SK-N-SH treated with all-trans-retinoic acid at 6 μM for 48 hours (cell line): ENCODE data around the gene KRTAP5-4.

ENCODE experiments used
- ATAC-seq: fragments of 200-7000 bp; cut with Tn5 transposase; 3 replicates; pipeline ENCODE4 v1.9.1; 2020; ENCODE audit warnings: mild to moderate bottlenecking, moderate library complexity
- ARNTL ChIP-seq: fragments of 450-650 bp; formaldehyde crosslinking; IDR thresholded peaks from 2 replicates; pipeline ENCODE4 v1.5.0; 2020; ENCODE audit warnings: low read depth, mild to moderate bottlenecking, moderate library complexity, borderline replicate concordance
- BACH2 ChIP-seq: fragments of 250-450 bp; sonication (Bioruptor Pico); IDR thresholded peaks from 2 replicates; pipeline ENCODE4 v1.9.0; 2021; ENCODE audit warnings: mild to moderate bottlenecking, borderline replicate concordance
- CSDC2 ChIP-seq: fragments of 250-450 bp; sonication (Bioruptor Pico); IDR thresholded peaks from 2 replicates; pipeline ENCODE4 v1.5.0; 2020; ENCODE audit warnings: mild to moderate bottlenecking, moderate library complexity
- CSRNP3 ChIP-seq: fragments of 250-450 bp; sonication (Bioruptor Pico); IDR thresholded peaks from 2 replicates; pipeline ENCODE4 v1.5.1; 2021; ENCODE audit warnings: mild to moderate bottlenecking, moderate library complexity
- GLIS3 ChIP-seq: fragments of 250-450 bp; sonication (Bioruptor Pico); IDR thresholded peaks from 2 replicates; pipeline ENCODE4 v1.5.0; 2020; ENCODE audit warnings: mild to moderate bottlenecking, moderate library complexity
- ISL1 ChIP-seq: fragments of 250-450 bp; sonication (Bioruptor Pico); IDR thresholded peaks from 2 replicates; pipeline ENCODE4 v2.1.2; 2022; ENCODE audit warnings: mild to moderate bottlenecking, moderate library complexity
- OSR1 ChIP-seq: fragments of 250-450 bp; sonication (Bioruptor Pico); IDR thresholded peaks from 2 replicates; pipeline ENCODE4 v1.8.0; 2022; ENCODE audit warnings: moderate library complexity, mild to moderate bottlenecking, inconsistent platforms
- POU6F1 ChIP-seq: fragments of 250-450 bp; sonication (Bioruptor Pico); IDR thresholded peaks from 2 replicates; pipeline ENCODE4 v1.8.0; 2021; ENCODE audit warnings: low read depth, mild to moderate bottlenecking, moderate library complexity, borderline replicate concordance
- PPARA ChIP-seq: fragments of 250-450 bp; sonication (Bioruptor Pico); IDR thresholded peaks from 2 replicates; pipeline ENCODE4 v1.5.0; 2020; ENCODE audit warnings: mild to moderate bottlenecking, borderline replicate concordance
- RARB ChIP-seq: fragments of 250-450 bp; sonication (Bioruptor Pico); IDR thresholded peaks from 2 replicates; pipeline ENCODE4 v1.8.0; 2021; ENCODE audit warnings: mild to moderate bottlenecking, moderate library complexity
- SNAI2 ChIP-seq: fragments of 250-450 bp; sonication (Bioruptor Pico); IDR thresholded peaks from 2 replicates; pipeline ENCODE4 v1.5.0; 2020; ENCODE audit warnings: mild to moderate bottlenecking, moderate library complexity
- TCF4 ChIP-seq: fragments of 250-450 bp; sonication (Bioruptor Pico); IDR thresholded peaks from 2 replicates; pipeline ENCODE4 v1.8.0; 2021; ENCODE audit warnings: mild to moderate bottlenecking, moderate library complexity, borderline replicate concordance
- TOX ChIP-seq: fragments of 250-450 bp; sonication (Bioruptor Pico); IDR thresholded peaks from 2 replicates; pipeline ENCODE4 v1.8.0; 2021; ENCODE audit warnings: mild to moderate bottlenecking, moderate library complexity, borderline replicate concordance
- ZFP3 ChIP-seq: fragments of 250-450 bp; sonication (Bioruptor Pico); IDR thresholded peaks from 2 replicates; pipeline ENCODE4 v1.5.0; 2020; ENCODE audit warnings: mild to moderate bottlenecking, moderate library complexity
- ZFP30 ChIP-seq: fragments of 450-650 bp; formaldehyde crosslinking; IDR thresholded peaks from 2 replicates; pipeline ENCODE4 v1.5.0; 2022; ENCODE audit warnings: mild to moderate bottlenecking, moderate library complexity
- ZNF8 ChIP-seq: fragments of 450-650 bp; formaldehyde crosslinking; IDR thresholded peaks from 2 replicates; pipeline ENCODE4 v1.5.0; 2020; ENCODE audit warnings: mild to moderate bottlenecking, moderate library complexity
- TF ChIP-seq, protein P1 (sequence below): fragments of 250-450 bp; sonication (Bioruptor Pico); IDR thresholded peaks from 2 replicates; pipeline ENCODE4 v1.5.0; 2020; ENCODE audit warnings: mild to moderate bottlenecking, moderate library complexity

The KRTAP5-4 gene

GRCh38 chr11:1573077-1573902 lies 48.6 kb downstream of the KRTAP5-4 start:
- ATAC-seq = peak; percentile 17
- no peak for TF ChIP-seq ISL1
- TF ChIP-seq TOX (CRISPR knock-in tag) = no peak
- TF ChIP-seq POU6F1 (CRISPR knock-in tag) = no peak
- no peak for TF ChIP-seq CSDC2 (CRISPR knock-in tag)
- TF ChIP-seq GLIS3 (CRISPR knock-in tag) = no peak
- TF ChIP-seq ARNTL = no peak
- TF ChIP-seq CSRNP3 (CRISPR knock-in tag) = no peak

DNA sequence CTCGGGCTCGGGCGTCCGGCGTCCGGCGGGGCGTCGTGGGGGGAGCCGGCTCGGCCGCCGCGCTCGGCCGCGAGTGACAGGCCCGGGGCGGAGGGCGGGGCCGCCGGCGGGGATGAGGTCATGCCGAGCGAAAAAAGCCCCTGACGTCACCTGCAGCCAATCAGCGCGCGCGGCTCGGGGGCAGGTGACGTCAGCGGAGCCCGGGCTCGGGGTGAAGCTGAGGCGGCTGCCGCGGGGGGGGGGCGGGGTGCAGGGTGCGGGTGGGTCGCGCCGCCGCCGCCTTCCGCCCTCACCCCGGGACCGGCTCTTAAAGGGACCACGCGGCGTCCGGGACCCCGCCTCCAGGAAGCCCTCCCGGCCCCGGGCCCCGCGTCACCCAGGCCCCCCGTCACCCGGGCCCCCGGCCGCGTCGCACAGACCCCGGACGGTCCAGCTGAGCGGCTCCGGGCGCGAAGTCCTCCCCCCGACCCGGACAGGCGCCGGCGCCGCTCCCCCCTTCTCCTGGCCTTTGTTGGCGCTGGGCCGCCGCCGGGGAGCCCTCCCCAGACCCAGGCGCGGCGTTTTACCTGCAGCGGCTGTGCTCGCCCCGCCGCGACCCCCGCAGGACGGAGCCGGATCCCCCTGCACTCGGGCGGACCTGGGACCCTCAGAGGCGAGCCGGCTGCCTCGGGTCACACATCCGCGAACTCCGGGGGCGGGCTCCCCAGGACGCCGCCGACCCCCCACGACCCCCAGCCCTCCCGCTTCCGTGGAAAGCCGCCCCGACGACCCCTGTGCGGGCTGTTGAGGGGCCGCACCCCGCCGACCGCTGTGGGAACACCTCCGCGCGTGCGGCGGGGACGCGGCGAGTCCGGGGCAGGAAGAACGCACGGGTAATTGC lies 49.5 kb downstream of the KRTAP5-4 start, which contains the start of gene DUSP8:
Gene DUSP8 (minus strand): TSS at position 75 of the 880 bp plus-strand sequence. CDS start 6,445 bp downstream, outside the sequence.
- TF ChIP-seq ZFP3 (CRISPR knock-in tag) = peak; percentile 86
- no peak for TF ChIP-seq CSDC2 (CRISPR knock-in tag)
- TF ChIP-seq RARB (CRISPR knock-in tag) = no peak
- ATAC-seq = peak; percentile 36; the same call in 2 of the 3 replicates

DNA sequence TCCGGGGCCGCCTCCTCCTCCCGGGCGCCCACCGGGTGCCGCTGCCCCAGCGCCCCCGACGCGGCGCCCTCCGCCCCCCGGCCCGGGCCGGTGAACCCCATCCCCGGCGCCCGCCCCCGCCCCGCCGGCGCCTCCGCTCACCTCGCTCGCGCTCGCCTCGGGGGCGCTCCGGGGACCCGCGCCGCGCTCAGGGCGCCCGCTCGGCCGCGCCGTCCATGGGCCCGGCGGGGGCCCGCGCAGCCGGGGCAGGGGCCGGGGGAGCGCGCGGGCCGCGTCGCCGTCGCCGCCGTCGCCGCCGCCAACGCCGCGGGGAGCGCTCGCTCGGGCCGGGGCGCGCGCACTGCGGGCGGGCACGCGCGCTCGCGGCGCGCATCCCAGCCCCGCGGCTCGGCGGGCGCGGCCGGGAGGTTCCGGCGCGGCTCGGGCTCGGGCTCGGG lies 50.2 kb downstream of the KRTAP5-4 start:
- ATAC-seq = no peak

More for the DNA sequence above, 50.2 kb downstream of the KRTAP5-4 start:
- TF ChIP-seq ZFP30 (CRISPR knock-in tag) (no peak), PPARA (CRISPR knock-in tag) (no peak), TCF4 (CRISPR knock-in tag) (no peak), BACH2 (CRISPR knock-in tag) (no peak), OSR1 (no peak), ZNF8 (CRISPR knock-in tag) (no peak), ZFP3 (CRISPR knock-in tag) (no peak), SNAI2 (CRISPR knock-in tag) (no peak)
- TF ChIP-seq, protein P1, sequence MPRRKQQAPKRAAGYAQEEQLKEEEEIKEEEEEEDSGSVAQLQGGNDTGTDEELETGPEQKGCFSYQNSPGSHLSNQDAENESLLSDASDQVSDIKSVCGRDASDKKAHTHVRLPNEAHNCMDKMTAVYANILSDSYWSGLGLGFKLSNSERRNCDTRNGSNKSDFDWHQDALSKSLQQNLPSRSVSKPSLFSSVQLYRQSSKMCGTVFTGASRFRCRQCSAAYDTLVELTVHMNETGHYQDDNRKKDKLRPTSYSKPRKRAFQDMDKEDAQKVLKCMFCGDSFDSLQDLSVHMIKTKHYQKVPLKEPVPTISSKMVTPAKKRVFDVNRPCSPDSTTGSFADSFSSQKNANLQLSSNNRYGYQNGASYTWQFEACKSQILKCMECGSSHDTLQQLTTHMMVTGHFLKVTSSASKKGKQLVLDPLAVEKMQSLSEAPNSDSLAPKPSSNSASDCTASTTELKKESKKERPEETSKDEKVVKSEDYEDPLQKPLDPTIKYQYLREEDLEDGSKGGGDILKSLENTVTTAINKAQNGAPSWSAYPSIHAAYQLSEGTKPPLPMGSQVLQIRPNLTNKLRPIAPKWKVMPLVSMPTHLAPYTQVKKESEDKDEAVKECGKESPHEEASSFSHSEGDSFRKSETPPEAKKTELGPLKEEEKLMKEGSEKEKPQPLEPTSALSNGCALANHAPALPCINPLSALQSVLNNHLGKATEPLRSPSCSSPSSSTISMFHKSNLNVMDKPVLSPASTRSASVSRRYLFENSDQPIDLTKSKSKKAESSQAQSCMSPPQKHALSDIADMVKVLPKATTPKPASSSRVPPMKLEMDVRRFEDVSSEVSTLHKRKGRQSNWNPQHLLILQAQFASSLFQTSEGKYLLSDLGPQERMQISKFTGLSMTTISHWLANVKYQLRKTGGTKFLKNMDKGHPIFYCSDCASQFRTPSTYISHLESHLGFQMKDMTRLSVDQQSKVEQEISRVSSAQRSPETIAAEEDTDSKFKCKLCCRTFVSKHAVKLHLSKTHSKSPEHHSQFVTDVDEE = no peak
- TF ChIP-seq, all 23 proteins: peak for 0
